ENCODE measurements around the gene XKR7.

XKR7 gene

DNA sequence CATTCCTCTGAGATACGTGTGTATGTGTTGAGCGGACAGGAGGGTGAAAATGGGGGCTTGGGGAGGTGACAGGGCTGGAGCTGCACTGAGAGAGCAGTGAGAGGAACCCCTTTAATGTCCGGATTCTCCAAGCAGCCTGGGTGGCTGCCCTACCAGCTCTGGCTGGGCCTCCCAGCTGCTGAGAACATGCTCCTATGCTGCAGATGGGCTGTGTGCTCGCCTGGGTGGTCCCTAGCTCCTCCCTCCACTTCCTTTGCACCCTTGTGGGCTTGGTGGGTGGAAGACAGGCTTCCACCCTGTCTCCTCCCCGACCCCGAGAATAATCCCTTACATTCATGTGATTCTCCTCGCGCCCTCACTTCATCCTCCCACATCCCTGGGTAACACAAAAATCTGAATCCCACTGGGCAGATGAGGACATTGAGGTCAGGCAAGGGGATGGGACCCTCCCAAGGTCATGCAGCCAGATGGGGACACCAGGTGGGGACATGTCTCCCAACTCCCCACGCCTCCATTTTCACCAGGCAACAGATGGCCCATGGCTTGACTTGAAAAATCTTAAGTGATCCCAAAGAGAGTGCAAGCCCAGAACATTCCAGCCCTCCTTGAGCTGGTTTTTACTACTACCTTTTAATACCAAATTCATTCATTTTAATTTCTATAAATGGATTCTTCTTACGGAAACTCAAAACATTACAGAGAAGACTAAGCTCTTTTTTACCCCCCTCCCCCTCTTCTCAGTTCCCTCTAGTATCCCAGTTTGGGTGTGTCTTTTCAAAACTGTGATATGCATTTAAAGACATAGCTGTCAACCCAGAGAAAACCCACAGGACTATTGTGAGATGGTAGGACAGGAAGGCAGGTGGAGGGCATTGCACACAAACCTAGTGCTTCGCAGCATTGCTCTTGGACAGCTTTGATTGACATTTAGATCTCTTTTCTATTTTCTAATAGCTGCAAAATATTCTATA is 11.1 kb upstream of the XKR7 start:
- no peak for TF ChIP-seq CTCF (IDR thresholded peaks at IDR 0.05; ENCODE audit: poor library complexity, severe bottlenecking)
- DNase-seq (ENCODE audit: low spot score), result no peak
- H3K4me3 ChIP-seq (ENCODE audit: severe bottlenecking), result no peak overlapping the region
- no peak overlapping the region for H3K27ac ChIP-seq (ENCODE audit: poor library complexity, severe bottlenecking)
- peaks cover 19% of the 10 kb centered on the region for H3K27me3 ChIP-seq (ENCODE audit: insufficient read depth, poor library complexity, severe bottlenecking)
- no peaks in the 10 kb centered on the region for H3K36me3 ChIP-seq (ENCODE audit: low read depth)
- no peak for ATAC-seq (ENCODE audit: low read depth)
- no peaks in the 10 kb centered on the region for H3K4me1 ChIP-seq (ENCODE audit: insufficient read depth, poor library complexity, severe bottlenecking)
- H3K9me3 ChIP-seq (ENCODE audit: severe bottlenecking), result no peaks in the 10 kb centered on the region

- Histone ChIP-seq H3K9me3 (ENCODE audit: severe bottlenecking) (no peaks in the 10 kb centered on the region), H3K27me3 (ENCODE audit: insufficient read depth, poor library complexity, severe bottlenecking) (peaks cover 69% of the 10 kb centered on the region), H3K27ac (ENCODE audit: poor library complexity, severe bottlenecking) (no peak overlapping the region), H3K4me1 (ENCODE audit: insufficient read depth, poor library complexity, severe bottlenecking) (no peaks in the 10 kb centered on the region), H3K4me3 (ENCODE audit: severe bottlenecking) (no peak overlapping the region), H3K36me3 (ENCODE audit: low read depth) (no peaks in the 10 kb centered on the region)
- TF ChIP-seq CTCF (IDR thresholded peaks at IDR 0.05; ENCODE audit: poor library complexity, severe bottlenecking), result no peak
- no peak for ATAC-seq (ENCODE audit: low read depth)
- no peak for DNase-seq (ENCODE audit: low spot score)
Observed at GRCh38 chr20:31962761-31963160, 5.2 kb upstream of the XKR7 start.

- no peaks in the 10 kb centered on the region for H3K4me1 ChIP-seq (ENCODE audit: insufficient read depth, poor library complexity, severe bottlenecking)
- H3K27ac ChIP-seq (ENCODE audit: poor library complexity, severe bottlenecking), result no peak overlapping the region
- ATAC-seq (ENCODE audit: low read depth), result no peak
- DNase-seq (ENCODE audit: low spot score), result no peak
- TF ChIP-seq CTCF (IDR thresholded peaks at IDR 0.05; ENCODE audit: poor library complexity, severe bottlenecking), result no peak
- no peaks in the 10 kb centered on the region for H3K36me3 ChIP-seq (ENCODE audit: low read depth)
- H3K9me3 ChIP-seq (ENCODE audit: severe bottlenecking), result no peaks in the 10 kb centered on the region
- H3K27me3 ChIP-seq (ENCODE audit: insufficient read depth, poor library complexity, severe bottlenecking), result peaks cover 68% of the 10 kb centered on the region
- no peak overlapping the region for H3K4me3 ChIP-seq (ENCODE audit: severe bottlenecking)
Observed at GRCh38 chr20:31963889-31964288, 4.1 kb upstream of the XKR7 start.

GRCh38 chr20:31966991-31967655 is 828 bp upstream of the XKR7 start:
- H3K27ac ChIP-seq (ENCODE audit: poor library complexity, severe bottlenecking), result no peak overlapping the region
- ATAC-seq (ENCODE audit: low read depth), result no peak

More at GRCh38 chr20:31966991-31967655, 828 bp upstream of the XKR7 start:
- H3K27me3 ChIP-seq (ENCODE audit: insufficient read depth, poor library complexity, severe bottlenecking), result peaks cover 88% of the 10 kb centered on the region
- H3K9me3 ChIP-seq (ENCODE audit: severe bottlenecking), result no peaks in the 10 kb centered on the region
- no peak for TF ChIP-seq CTCF (IDR thresholded peaks at IDR 0.05; ENCODE audit: poor library complexity, severe bottlenecking)
- no peak overlapping the region for H3K4me3 ChIP-seq (ENCODE audit: severe bottlenecking)
- no peak for DNase-seq (ENCODE audit: low spot score)
- H3K4me1 ChIP-seq (ENCODE audit: insufficient read depth, poor library complexity, severe bottlenecking), result no peaks in the 10 kb centered on the region
- H3K36me3 ChIP-seq (ENCODE audit: low read depth), result no peaks in the 10 kb centered on the region
